Hepatocyte (in vitro differentiated cells): ENCODE results near the gene TUBB2B. TPM values are rescaled to one million over a fixed set of nuclear protein-coding genes. Genes with fewer than 3 reads are reported as not detected.
"Not testable (repeated sequence)": the region's sequence is repeated elsewhere in the genome, so short reads cannot be mapped to it uniquely, and the experiment has no call there.

Source experiments
- DNase-seq: peaks from one replicate; pipeline ENCODE4 v3.0.0-alpha.2; 2016; ENCODE audit warnings: low spot score
- H2AFZ ChIP-seq: fragments of 200-600 bp; sonication (generic); 2 replicates; pipeline ENCODE4 v1.6.0; 2016; ENCODE audit warnings: antibody characterized with exemption, mild to moderate bottlenecking
- H3K27ac ChIP-seq: fragments of 200-600 bp; sonication (generic); 2 replicates; pipeline ENCODE4 v1.5.1; 2016; ENCODE audit warnings: mild to moderate bottlenecking
- H3K27me3 ChIP-seq: fragments of 200-600 bp; sonication (generic); 2 replicates; pipeline ENCODE4 v1.6.1; 2016
- H3K36me3 ChIP-seq: fragments of 200-600 bp; sonication (generic); replicated peaks from 2 replicates; pipeline ENCODE4 v1.5.1; 2016; ENCODE audit warnings: low read depth; ENCODE audit not compliant: insufficient read depth
- H3K4me1 ChIP-seq: fragments of 200-600 bp; sonication (generic); 2 replicates; pipeline ENCODE4 v1.5.1; 2016; ENCODE audit warnings: mild to moderate bottlenecking, moderate library complexity; ENCODE audit not compliant: insufficient read depth
- H3K4me2 ChIP-seq: fragments of 200-600 bp; sonication (generic); 2 replicates; pipeline ENCODE4 v1.6.0; 2016
- H3K4me3 ChIP-seq: fragments of 200-600 bp; sonication (generic); 2 replicates; pipeline ENCODE4 v1.5.1; 2016; ENCODE audit warnings: mild to moderate bottlenecking
- H3K79me2 ChIP-seq: fragments of 200-600 bp; sonication (generic); 2 replicates; pipeline ENCODE4 v1.6.0; 2017; ENCODE audit warnings: mild to moderate bottlenecking
- H3K9me2 ChIP-seq: fragments of 200-600 bp; sonication (generic); replicated peaks from 2 replicates; pipeline ENCODE4 v1.6.0; 2017; ENCODE audit warnings: mild to moderate bottlenecking; ENCODE audit not compliant: insufficient read depth
- H3K9me3 ChIP-seq: fragments of 200-600 bp; sonication (generic); 2 replicates; pipeline ENCODE4 v1.5.1; 2016; ENCODE audit warnings: low read depth, mild to moderate bottlenecking
- H4K20me1 ChIP-seq: fragments of 200-600 bp; sonication (generic); 2 replicates; pipeline ENCODE4 v1.6.0; 2016; ENCODE audit warnings: mild to moderate bottlenecking; ENCODE audit not compliant: insufficient read depth, poor library complexity, severe bottlenecking
- EZH2 ChIP-seq: fragments of 200-600 bp; sonication (generic); IDR thresholded peaks from 2 replicates; pipeline ENCODE4 v1.6.1; 2016; ENCODE audit warnings: antibody characterized with exemption, mild to moderate bottlenecking, borderline replicate concordance
- EZH2phosphoT487 ChIP-seq: fragments of 200-600 bp; sonication (generic); IDR thresholded peaks from one replicate; pipeline ENCODE4 v1.6.1; 2018; ENCODE audit warnings: antibody characterized with exemption, mild to moderate bottlenecking, low read depth, moderate library complexity; ENCODE audit not compliant: unreplicated experiment, severe bottlenecking
- WGBS: methylation state at CpG from one replicate; pipeline ENCODE4 v1.1.6; 2016; ENCODE audit warnings: low lambda C conversion rate; ENCODE audit errors: missing lambda C conversion rate; 5-methylcytosine and 5-hydroxymethylcytosine counted together
- polyA plus RNA-seq: library from polyadenylated mRNA; unstranded; fragments of >200 nt; fragmentation: Nextera tagmentation; extraction: Ambion mirVana; gene quantifications from 2 replicates; pipeline ENCODE4 v1.2.1, GENCODE V29; 2016
- total RNA-seq: library from RNA; depleted of rRNA; stranded (reverse); fragments of >200 nt; gene quantifications from 2 replicates; pipeline ENCODE4 v1.2.3, GENCODE V29; 2014
- TF ChIP-seq, protein P1 (sequence below): fragments of 200-600 bp; sonication (generic); IDR thresholded peaks from 2 replicates; pipeline ENCODE4 v1.5.1; 2016; ENCODE audit warnings: antibody characterized with exemption, mild to moderate bottlenecking; ENCODE audit not compliant: poor library complexity

Gene TUBB2B
- total and polyA plus RNA-seq, 2 experiments from 2014 or later: 36.4 to 72.0 TPM

DNA sequence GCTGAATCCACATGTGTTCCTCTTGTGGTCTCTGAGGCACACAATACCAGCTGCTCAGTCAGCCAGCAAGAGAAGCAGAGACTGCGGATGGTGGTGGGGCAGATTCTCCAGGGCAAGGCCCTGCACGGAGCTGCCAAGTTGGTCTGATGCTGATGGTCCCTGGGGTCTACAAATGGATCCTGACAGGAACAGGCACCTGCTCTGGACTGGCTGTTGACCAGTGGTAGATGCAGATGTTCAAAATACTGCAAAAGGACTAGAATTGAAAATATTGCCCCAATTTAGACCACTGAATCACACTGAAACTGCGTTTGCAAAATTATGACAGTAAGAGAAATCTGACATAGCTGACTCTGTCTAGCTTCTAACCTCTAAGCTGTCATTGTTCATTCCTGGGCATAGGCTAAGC lies 40.5 kb downstream of the TUBB2B start:
- Histone ChIP-seq H3K9me2 (no peaks in the 10 kb centered on the region), H3K4me1 (no peaks in the 10 kb centered on the region), H3K4me3 (no peak overlapping the region), H3K27me3 (no peaks in the 10 kb centered on the region), H3K27ac (no peak overlapping the region), H3K36me3 (no peaks in the 10 kb centered on the region), H3K9me3 (no peaks in the 10 kb centered on the region), H4K20me1 (no peaks in the 10 kb centered on the region), H3K4me2 (no peak overlapping the region), H3K79me2 (no peaks in the 10 kb centered on the region), H2AFZ (no peak overlapping the region)
- TF ChIP-seq, protein P1, sequence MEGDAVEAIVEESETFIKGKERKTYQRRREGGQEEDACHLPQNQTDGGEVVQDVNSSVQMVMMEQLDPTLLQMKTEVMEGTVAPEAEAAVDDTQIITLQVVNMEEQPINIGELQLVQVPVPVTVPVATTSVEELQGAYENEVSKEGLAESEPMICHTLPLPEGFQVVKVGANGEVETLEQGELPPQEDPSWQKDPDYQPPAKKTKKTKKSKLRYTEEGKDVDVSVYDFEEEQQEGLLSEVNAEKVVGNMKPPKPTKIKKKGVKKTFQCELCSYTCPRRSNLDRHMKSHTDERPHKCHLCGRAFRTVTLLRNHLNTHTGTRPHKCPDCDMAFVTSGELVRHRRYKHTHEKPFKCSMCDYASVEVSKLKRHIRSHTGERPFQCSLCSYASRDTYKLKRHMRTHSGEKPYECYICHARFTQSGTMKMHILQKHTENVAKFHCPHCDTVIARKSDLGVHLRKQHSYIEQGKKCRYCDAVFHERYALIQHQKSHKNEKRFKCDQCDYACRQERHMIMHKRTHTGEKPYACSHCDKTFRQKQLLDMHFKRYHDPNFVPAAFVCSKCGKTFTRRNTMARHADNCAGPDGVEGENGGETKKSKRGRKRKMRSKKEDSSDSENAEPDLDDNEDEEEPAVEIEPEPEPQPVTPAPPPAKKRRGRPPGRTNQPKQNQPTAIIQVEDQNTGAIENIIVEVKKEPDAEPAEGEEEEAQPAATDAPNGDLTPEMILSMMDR: no peak
- TF ChIP-seq EZH2 (no peak), EZH2phosphoT487 (no peak)
- 93% methylated on average over 3 of the region's 3 CpGs for WGBS
- DNase-seq: no peak

DNA sequence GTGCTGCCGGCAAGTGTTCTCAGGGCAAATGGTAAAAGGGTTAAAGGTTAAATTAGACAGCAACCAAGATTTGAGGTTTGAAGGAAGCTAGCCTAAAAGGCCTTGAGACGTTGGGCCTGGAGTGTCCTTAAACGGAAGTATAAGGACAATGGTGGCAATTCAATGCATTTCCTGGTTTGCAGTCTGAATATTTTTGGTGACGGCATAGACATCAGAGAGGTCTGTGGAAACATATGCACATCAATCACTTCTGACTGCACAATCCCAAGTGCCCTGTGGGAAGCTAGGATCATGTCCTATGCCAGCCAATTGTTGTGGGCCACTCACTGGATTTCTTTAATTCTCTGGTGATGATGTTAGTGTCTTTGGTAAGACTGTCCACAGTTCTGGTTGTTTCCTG lies 44.4 kb downstream of the TUBB2B start:
- TF ChIP-seq EZH2phosphoT487 (no peak), EZH2 (no peak)
- TF ChIP-seq, protein P1: no peak
- no peak for DNase-seq
- Histone ChIP-seq H2AFZ (no peak overlapping the region), H3K4me2 (no peak overlapping the region), H3K9me2 (no peaks in the 10 kb centered on the region), H3K36me3 (no peaks in the 10 kb centered on the region), H3K4me1 (no peaks in the 10 kb centered on the region), H4K20me1 (no peaks in the 10 kb centered on the region), H3K27me3 (no peaks in the 10 kb centered on the region), H3K4me3 (no peak overlapping the region), H3K27ac (no peak overlapping the region), H3K79me2 (no peaks in the 10 kb centered on the region), H3K9me3 (no peaks in the 10 kb centered on the region)
- 72% methylated on average over 4 of the region's 4 CpGs for WGBS

DNA sequence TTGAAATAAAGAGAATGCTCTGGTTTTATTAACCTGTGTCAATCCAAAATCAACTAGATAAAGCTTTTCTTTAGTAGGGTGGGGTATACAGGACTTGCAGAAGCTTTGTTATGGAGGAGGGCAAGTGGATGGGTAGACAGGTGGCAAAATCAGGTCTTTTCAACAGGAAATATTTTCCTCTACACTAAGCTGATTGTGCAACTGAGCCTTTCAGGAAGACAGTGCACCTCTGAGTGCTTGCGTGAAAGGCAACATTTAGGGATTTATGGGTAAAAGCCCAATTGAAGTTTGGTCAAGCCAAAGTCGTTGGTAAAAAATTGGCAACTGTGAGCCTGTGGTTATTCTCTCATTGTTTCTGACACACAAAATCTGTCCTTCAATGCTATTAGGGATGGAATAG lies 46.3 kb downstream of the TUBB2B start:
- WGBS: 82% methylated on average over 2 of the region's 2 CpGs
- no peak overlapping the region for H3K27ac ChIP-seq
- no peak overlapping the region for H3K4me3 ChIP-seq
- no peak overlapping the region for H3K4me2 ChIP-seq
- TF ChIP-seq EZH2phosphoT487 (no peak), EZH2 (no peak)
- TF ChIP-seq, protein P1: no peak
- H2AFZ ChIP-seq: no peak overlapping the region
- no peaks in the 10 kb centered on the region for H3K27me3 ChIP-seq
- H4K20me1 ChIP-seq: no peaks in the 10 kb centered on the region
- DNase-seq: no peak
- no peaks in the 10 kb centered on the region for H3K36me3 ChIP-seq
- H3K79me2 ChIP-seq: no peaks in the 10 kb centered on the region
- H3K9me3 ChIP-seq: no peaks in the 10 kb centered on the region
- H3K4me1 ChIP-seq: no peaks in the 10 kb centered on the region
- H3K9me2 ChIP-seq: no peaks in the 10 kb centered on the region

DNA sequence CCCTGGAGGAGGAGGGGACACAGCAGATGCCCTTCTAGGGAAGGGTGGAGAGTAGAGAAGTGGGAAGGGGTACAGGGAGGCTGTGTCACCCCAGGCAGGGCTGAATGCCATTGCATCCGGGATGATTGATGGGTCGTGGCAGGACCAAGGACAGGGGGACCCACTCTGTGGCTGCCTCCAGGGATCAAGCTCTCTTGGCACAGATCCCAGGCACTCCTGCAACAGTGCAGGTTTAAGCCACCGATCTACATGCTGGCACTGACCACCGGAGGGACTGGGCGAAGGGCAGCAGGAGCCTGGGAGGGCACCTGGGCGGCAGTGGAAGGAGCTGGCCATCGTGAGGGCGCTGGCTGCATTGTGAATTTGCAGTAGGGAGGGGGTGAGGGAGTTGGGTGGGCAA lies 47.5 kb downstream of the TUBB2B start:
- not testable (repeated sequence) for H3K9me2 ChIP-seq, H2AFZ ChIP-seq, H3K4me1 ChIP-seq, H3K9me3 ChIP-seq, H3K4me3 ChIP-seq, H3K36me3 ChIP-seq, H4K20me1 ChIP-seq, DNase-seq, H3K27me3 ChIP-seq, H3K79me2 ChIP-seq, H3K27ac ChIP-seq
- peak overlapping the region; percentile 64 for H3K4me2 ChIP-seq
- 80% methylated on average over 8 of the region's 8 CpGs for WGBS

DNA sequence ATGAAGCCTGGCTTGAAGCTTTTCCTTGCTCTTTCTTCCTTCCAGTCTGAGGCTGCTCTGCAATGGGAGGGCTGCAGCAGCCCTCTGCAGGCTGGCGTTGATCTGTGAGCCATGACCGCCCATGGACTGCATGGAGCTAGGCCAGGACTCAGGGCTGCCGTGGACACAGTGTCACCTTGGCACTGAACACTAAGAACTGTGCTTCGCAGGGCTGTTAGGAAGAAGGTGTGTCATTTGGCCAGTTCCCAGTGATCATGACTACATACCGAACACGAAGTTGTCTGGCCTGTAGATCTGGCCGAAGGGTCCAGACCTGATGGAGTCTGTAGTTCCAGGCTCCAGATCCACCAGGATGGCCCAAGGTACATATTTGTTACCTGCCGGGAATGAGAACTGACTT lies 48.8 kb downstream of the TUBB2B start:
- not testable (repeated sequence) for H3K4me3 ChIP-seq

More for the DNA sequence above, 48.8 kb downstream of the TUBB2B start:
- H3K27ac ChIP-seq, H3K9me3 ChIP-seq, H3K4me1 ChIP-seq, H4K20me1 ChIP-seq, H3K4me2 ChIP-seq, H3K36me3 ChIP-seq, H2AFZ ChIP-seq, H3K9me2 ChIP-seq, DNase-seq, H3K79me2 ChIP-seq, H3K27me3 ChIP-seq: not testable (repeated sequence)
- WGBS: 94% methylated on average over 8 of the region's 8 CpGs
